Measurements from ENCODE around the gene PLCD4. TPM values are rescaled to one million over a fixed set of nuclear protein-coding genes. Genes with fewer than 3 reads are reported as not detected.

PLCD4 gene
- total and polyA plus RNA-seq, 2 donors from 2014 or later: 11.0 to 30.4 TPM

DNA sequence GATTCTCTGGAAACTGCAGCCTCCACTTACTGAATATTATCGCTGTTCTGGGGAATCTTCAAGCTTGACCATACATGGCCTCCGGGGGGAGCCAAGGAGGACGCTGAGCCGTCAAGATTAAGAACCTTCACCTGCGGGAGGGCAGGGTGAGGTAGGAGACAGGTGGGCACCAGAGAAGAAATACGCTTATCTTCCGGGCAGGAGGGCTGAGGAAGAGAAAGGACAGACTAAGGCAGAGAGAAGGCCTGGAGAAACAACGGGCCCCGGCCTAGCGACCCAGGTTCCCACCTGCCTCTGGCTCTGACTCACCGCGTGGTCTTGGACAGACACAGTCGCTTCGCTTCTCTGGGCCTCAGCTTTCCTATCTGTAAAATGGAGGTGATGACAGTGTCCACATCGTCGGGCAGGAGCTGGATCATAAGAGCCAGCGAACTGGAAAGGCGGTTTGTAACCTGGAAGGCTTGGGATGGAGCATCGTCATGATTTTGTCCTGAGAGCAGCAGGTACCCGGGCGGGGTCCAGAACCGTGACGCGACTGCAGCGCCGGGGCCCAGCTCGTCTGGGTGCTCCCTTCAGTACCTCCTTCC is 51.1 kb downstream of the PLCD4 start:
- DNase-seq: peak in 3 of 5 donors; percentile 44 to 70 (median 53)
- H3K4me3 ChIP-seq (ENCODE audit: low read length in 3 of 3): peak overlapping the region; percentile 66 to 92 (median 81)
- TF ChIP-seq, protein P1, sequence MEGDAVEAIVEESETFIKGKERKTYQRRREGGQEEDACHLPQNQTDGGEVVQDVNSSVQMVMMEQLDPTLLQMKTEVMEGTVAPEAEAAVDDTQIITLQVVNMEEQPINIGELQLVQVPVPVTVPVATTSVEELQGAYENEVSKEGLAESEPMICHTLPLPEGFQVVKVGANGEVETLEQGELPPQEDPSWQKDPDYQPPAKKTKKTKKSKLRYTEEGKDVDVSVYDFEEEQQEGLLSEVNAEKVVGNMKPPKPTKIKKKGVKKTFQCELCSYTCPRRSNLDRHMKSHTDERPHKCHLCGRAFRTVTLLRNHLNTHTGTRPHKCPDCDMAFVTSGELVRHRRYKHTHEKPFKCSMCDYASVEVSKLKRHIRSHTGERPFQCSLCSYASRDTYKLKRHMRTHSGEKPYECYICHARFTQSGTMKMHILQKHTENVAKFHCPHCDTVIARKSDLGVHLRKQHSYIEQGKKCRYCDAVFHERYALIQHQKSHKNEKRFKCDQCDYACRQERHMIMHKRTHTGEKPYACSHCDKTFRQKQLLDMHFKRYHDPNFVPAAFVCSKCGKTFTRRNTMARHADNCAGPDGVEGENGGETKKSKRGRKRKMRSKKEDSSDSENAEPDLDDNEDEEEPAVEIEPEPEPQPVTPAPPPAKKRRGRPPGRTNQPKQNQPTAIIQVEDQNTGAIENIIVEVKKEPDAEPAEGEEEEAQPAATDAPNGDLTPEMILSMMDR (IDR thresholded peaks at IDR 0.05; ENCODE audit: borderline replicate concordance, extremely low read depth, insufficient read depth): peak; percentile 13
- no peaks in the 10 kb centered on the region for H3K27me3 ChIP-seq (ENCODE audit: control insufficient read depth, insufficient read depth, low read length)
- peaks cover 0 to 11% (median 0%) of the 10 kb centered on the region in 3 donors for H3K4me1 ChIP-seq (ENCODE audit: control insufficient read depth in 2 of 3, insufficient read depth in 2 of 3, low read depth in 1 of 3, low read length in 3 of 3)
- H3K9ac ChIP-seq (ENCODE audit: low read length in 3 of 3): peak overlapping the region; percentile 52 to 65 (median 52)
- peak overlapping the region; percentile 57 to 60 for H3K27ac ChIP-seq (ENCODE audit: low read depth in 2 of 2, low read length in 2 of 2)
- H3K36me3 ChIP-seq (ENCODE audit: control insufficient read depth in 2 of 3, insufficient read depth in 3 of 3, low read length in 3 of 3): peaks cover 0 to 35% (median 17%) of the 10 kb centered on the region in 3 donors
- H3K9me3 ChIP-seq (ENCODE audit: control insufficient read depth in 2 of 3, insufficient read depth in 1 of 3, low read length in 3 of 3): no peaks in the 10 kb centered on the region
- intact Hi-C loops (cut with DNase I): no loop called here
- no peak for FAIRE-seq

DNA sequence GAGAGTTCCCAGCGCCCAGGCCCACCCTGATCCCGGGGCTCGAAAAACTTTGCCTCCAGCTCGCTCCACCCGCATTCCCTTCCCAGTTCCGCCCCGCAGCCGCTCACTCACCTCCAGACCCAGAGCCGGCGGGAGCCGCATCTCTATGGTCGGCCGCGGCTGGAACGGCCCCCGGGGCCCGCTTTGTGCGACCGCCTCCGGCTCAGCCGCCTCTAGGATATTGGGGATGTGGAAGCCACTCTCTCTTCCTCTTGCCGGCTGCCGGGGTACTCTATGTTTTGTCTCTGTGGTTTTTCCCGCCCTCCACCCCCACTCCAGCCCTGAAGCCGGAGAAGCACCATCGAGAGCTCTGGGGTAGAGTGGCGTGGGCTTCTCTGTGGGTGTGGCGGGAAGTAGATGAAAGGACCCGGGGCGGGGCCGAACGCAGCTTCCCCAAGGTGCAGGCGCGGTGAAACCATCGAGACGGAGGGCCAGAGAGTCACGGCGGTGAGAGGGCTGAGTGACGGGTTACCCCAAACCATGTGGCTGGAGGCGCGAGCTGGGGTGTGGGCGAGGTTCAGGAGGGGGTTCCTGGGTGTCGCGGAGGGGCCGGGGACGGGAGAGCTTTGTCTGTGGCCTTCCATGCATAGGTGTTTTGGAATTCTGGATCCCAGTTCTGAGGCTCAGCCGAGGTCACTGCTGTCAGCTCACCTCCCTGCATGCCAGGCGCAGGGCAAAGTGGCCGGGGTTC is 51.7 kb downstream of the PLCD4 start, which contains the start of the genes BCS1L and ZNF142:
TSS of gene BCS1L (plus strand) at position 426 of the 730 bp plus-strand sequence. CDS start 1,305 bp downstream, outside the sequence.
TSS of gene ZNF142 (minus strand) at position 366 of the 730 bp plus-strand sequence. CDS start 3,194 bp downstream, outside the sequence.
- FAIRE-seq (peak; percentile 41), DNase-seq (peak; percentile 89 to 97 (median 95))
- Histone ChIP-seq H3K4me1 (ENCODE audit: control insufficient read depth in 2 of 3, insufficient read depth in 2 of 3, low read depth in 1 of 3, low read length in 3 of 3) (peaks cover 0 to 11% (median 0%) of the 10 kb centered on the region in 3 donors), H3K4me3 (ENCODE audit: low read length in 3 of 3) (peak within 1 kb of the TSS; percentile 66 to 92 (median 81)), H3K9ac (ENCODE audit: low read length in 3 of 3) (peak within 1 kb of the TSS; percentile 52 to 65 (median 54)), H3K9me3 (ENCODE audit: control insufficient read depth in 2 of 3, insufficient read depth in 1 of 3, low read length in 3 of 3) (no peaks in the 10 kb centered on the region), H3K27me3 (ENCODE audit: control insufficient read depth, insufficient read depth, low read length) (no peaks in the 10 kb centered on the region), H3K27ac (ENCODE audit: low read depth in 2 of 2, low read length in 2 of 2) (peak within 1 kb of the TSS; percentile 57 to 60), H3K36me3 (ENCODE audit: control insufficient read depth in 2 of 3, insufficient read depth in 3 of 3, low read length in 3 of 3) (peaks cover 0 to 41% (median 20%) of the 10 kb centered on the region in 3 donors)
- TF ChIP-seq, protein P1 (IDR thresholded peaks at IDR 0.05; ENCODE audit: borderline replicate concordance, extremely low read depth, insufficient read depth): no peak
- intact Hi-C loops (cut with DNase I): no loop called here

DNA sequence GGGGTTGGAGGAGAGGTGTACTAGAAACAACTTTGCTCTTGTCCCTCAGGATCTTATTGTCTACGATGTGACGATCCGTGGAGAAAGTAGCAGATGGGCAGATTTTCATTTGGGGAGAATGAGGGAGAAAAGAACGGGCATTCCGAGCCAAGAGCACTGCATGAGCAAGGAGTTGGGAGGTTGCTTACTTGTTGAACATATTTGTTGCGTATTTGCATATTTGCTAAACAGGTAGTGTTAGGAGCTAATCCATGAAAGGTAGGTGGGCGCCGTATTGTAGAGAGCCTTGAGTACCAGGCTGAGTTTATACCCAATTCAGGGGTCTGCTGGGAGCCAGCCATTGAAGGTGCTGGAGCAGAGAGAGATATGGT is 52.3 kb downstream of the PLCD4 start:
- Histone ChIP-seq H3K9ac (ENCODE audit: low read length in 3 of 3) (peak overlapping the region in 2 of 3 donors; percentile 54 to 59), H3K36me3 (ENCODE audit: control insufficient read depth in 2 of 3, insufficient read depth in 3 of 3, low read length in 3 of 3) (peaks cover 0 to 47% (median 24%) of the 10 kb centered on the region in 3 donors), H3K27ac (ENCODE audit: low read depth in 2 of 2, low read length in 2 of 2) (no peak overlapping the region), H3K4me1 (ENCODE audit: control insufficient read depth in 2 of 3, insufficient read depth in 2 of 3, low read depth in 1 of 3, low read length in 3 of 3) (peaks cover 0 to 11% (median 0%) of the 10 kb centered on the region in 3 donors), H3K4me3 (ENCODE audit: low read length in 3 of 3) (peak overlapping the region; percentile 66 to 92 (median 81)), H3K27me3 (ENCODE audit: control insufficient read depth, insufficient read depth, low read length) (no peaks in the 10 kb centered on the region), H3K9me3 (ENCODE audit: control insufficient read depth in 2 of 3, insufficient read depth in 1 of 3, low read length in 3 of 3) (no peaks in the 10 kb centered on the region)
- FAIRE-seq: no peak
- TF ChIP-seq, protein P1 (IDR thresholded peaks at IDR 0.05; ENCODE audit: borderline replicate concordance, extremely low read depth, insufficient read depth): no peak
- no peak for DNase-seq
- intact Hi-C loops (cut with DNase I): no loop called here
